Mesangial cell (primary cell): Measurements from ENCODE around the gene TGM3. TPM values are rescaled to one million over a fixed set of nuclear protein-coding genes. Genes with fewer than 3 reads are reported as not detected.

Experiments
- total RNA-seq: library from RNA; depleted of rRNA; stranded (reverse); fragments of >200 nt; gene quantifications from 2 replicates; pipeline ENCODE4 v1.2.3, GENCODE V29; 2015

The TGM3 gene
- total RNA-seq, result not detected in 2 replicates

DNA sequence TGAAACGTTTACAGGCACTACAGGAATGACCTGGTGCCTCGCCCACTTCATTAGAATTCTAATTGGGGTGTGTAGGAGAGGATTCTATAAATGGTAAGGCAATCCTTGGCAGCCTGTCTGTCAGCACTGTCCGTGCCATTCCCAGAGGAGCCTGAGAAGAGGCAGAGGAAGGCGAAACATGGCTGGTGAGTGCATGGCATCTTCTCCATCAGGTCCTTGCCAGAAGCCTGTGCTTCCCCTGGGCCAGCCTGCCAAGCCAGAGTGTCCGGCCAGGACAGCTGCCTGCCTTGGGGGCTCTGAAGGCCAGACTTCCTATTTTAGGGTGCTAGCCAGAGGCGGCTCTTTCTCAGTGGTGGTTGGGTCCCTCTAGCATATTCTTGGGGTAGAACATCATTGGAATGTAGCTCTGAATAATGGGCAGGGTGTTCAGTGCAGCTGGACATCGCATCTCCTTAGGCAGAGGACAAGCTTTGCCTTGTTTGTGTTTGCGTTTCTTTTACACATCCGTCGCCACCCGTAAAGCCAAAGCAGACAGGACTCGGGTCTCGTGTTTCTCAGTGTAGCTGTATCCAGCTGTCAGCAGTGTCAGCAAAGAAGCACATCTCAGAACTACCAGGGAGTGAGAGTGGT lies at the start of gene TGM3:
TGM3 (plus strand) TSS at position 116 of the 630 bp plus-strand sequence; CDS start at position 179, 63 bp downstream.

GRCh38 chr20:2380601-2381000 lies 84.8 kb downstream of the TGM3 start, which contains the start of gene TGM6:
TGM6 (plus strand) TSS chr20:2380901; CDS start chr20:2380969, 68 bp downstream.

Other genes with a start within 250 kb of the TGM3 start
- 16.3 and 18.4 TPM in 2 replicates for gene STK35, start 194.2 kb upstream of the TGM3 start, total RNA-seq
- not detected in 2 replicates for gene TGM6, start 84.9 kb downstream of the TGM3 start, total RNA-seq
- 339 and 796 TPM in 2 replicates for gene SNRPB, start 174.8 kb downstream of the TGM3 start, total RNA-seq
- 3.9 and 8.7 TPM in 2 replicates for gene ZNF343, start 212.9 kb downstream of the TGM3 start, total RNA-seq
- not detected in 2 replicates for gene TMC2, start 240.6 kb downstream of the TGM3 start, total RNA-seq